ENCODE results near the gene KIF26B.
"Not testable (repeated sequence)": the region's sequence is repeated elsewhere in the genome, so short reads cannot be mapped to it uniquely, and the experiment has no call there.

Gene KIF26B

DNA sequence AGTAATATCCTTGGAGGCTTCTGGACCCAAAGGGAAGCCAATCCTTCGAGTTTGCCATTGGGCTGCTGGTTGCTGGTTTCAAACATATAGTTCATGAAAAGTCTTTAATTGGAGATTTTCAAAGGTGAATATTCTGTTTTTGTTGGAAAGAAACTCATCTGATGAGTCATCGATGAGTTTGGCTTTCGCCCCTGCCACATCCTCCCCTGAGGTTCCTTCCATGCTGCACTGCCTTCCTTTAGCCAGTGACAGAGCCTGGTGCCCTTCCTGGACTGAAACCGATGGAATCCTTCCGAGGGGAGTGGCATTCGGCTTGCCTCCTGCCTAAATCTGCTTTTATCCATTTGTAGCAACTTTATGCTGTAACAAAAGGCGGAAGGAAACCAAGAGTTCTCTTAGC lies 550.0 kb downstream of the KIF26B start:
- DNase-seq (ENCODE audit: low read depth): peak; percentile 22
- no peak overlapping the region for H3K4me3 ChIP-seq (ENCODE audit: low read length)
- no peak for TF ChIP-seq CTCF (conservative IDR thresholded peaks at IDR 0.05; ENCODE audit: low read length)

GRCh38 chr1:245707941-245708340 lies 553.2 kb downstream of the KIF26B start:
- no peak for TF ChIP-seq CTCF (conservative IDR thresholded peaks at IDR 0.05; ENCODE audit: low read length)
- no peak for DNase-seq (ENCODE audit: low read depth)
- H3K4me3 ChIP-seq (ENCODE audit: low read length): no peak overlapping the region

- DNase-seq (ENCODE audit: low read depth): no peak
- TF ChIP-seq CTCF (conservative IDR thresholded peaks at IDR 0.05; ENCODE audit: low read length): no peak
- no peak overlapping the region for H3K4me3 ChIP-seq (ENCODE audit: low read length)
These were observed 556.4 kb downstream of the KIF26B start for GRCh38 chr1:245710961-245711903.

DNA sequence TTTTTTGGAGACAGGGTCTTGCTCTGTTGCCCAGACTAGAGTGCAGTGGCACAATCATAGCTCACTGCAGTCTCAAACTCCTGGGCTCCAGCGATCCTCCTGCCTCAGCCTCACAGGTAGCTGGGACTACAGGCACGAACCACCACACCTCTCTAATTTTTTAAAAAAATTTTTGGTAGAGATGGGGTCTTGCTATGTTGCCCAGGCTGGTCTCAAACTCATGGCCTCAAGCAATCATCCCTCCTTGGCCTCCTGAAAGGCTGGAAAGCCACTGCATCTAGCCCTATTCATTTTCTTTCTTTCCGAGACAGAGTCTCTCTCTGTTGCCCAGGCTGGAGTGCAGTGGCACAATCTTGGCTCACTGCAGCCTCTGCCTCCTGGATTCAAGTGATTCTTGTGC lies 559.2 kb downstream of the KIF26B start:
- DNase-seq (ENCODE audit: low read depth); H3K4me3 ChIP-seq (ENCODE audit: low read length): not testable (repeated sequence)

DNA sequence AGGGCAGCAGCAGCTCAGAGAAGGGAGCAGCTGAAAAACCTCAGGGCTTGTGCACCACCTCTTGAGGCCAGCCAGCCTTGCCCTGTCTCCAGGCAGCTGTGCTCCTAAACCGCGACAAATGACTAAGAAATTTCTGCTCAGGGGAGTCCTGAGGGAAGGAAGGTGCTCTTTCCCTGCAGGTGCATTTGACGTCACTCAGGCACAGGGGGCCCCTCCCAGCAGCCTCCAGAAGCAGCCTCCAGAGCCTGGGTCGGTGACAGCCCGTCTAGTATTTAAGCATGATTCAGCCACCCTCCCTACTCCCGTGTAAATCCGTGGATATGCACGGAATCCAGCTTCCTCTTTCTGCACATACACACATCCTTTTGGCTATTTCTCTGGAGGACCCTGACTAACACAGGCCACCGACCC lies 560.5 kb downstream of the KIF26B start:
- H3K4me3 ChIP-seq (ENCODE audit: low read length): no peak overlapping the region
- DNase-seq (ENCODE audit: low read depth): no peak
- no peak for TF ChIP-seq CTCF (conservative IDR thresholded peaks at IDR 0.05; ENCODE audit: low read length)

GRCh38 chr1:245715970-245716369 lies 561.2 kb downstream of the KIF26B start:
- peak; percentile 87 for DNase-seq (ENCODE audit: low read depth)
- no peak for TF ChIP-seq CTCF (conservative IDR thresholded peaks at IDR 0.05; ENCODE audit: low read length)

GRCh38 chr1:245716561-245716960 lies 561.8 kb downstream of the KIF26B start:
- no peak for TF ChIP-seq CTCF (conservative IDR thresholded peaks at IDR 0.05; ENCODE audit: low read length)
- no peak for DNase-seq (ENCODE audit: low read depth)
- no peak overlapping the region for H3K4me3 ChIP-seq (ENCODE audit: low read length)

More at GRCh38 chr1:245715970-245716369, 561.2 kb downstream of the KIF26B start:
- no peak overlapping the region for H3K4me3 ChIP-seq (ENCODE audit: low read length)

Data from AG10803 (cell line).